Mucosa of stomach (tissue), 1 donor: Measurements from ENCODE around the gene LGR6.
"Not testable (repeated sequence)": the region's sequence is repeated elsewhere in the genome, so short reads cannot be mapped to it uniquely, and the experiment has no call there.

Experiments used
- H3K27me3 ChIP-seq: one replicate; pipeline ENCODE4 v1.7.0; 2013; ENCODE audit warnings: mild to moderate bottlenecking, low read length; ENCODE audit not compliant: control insufficient read depth, insufficient read depth
- H3K36me3 ChIP-seq: one replicate; pipeline ENCODE4 v1.7.0; 2013; ENCODE audit warnings: low read length; ENCODE audit not compliant: control insufficient read depth, insufficient read depth
- H3K4me1 ChIP-seq: one replicate; pipeline ENCODE4 v1.7.0; 2013; ENCODE audit warnings: mild to moderate bottlenecking, low read length; ENCODE audit not compliant: control insufficient read depth, insufficient read depth
- H3K4me3 ChIP-seq: one replicate; pipeline ENCODE4 v1.7.0; 2013; ENCODE audit warnings: low read length
- H3K9ac ChIP-seq: one replicate; pipeline ENCODE4 v1.7.0; 2013; ENCODE audit warnings: mild to moderate bottlenecking, low read length, moderate library complexity
- H3K9me3 ChIP-seq: one replicate; pipeline ENCODE4 v1.7.0; 2013; ENCODE audit warnings: mild to moderate bottlenecking, low read length, moderate library complexity; ENCODE audit not compliant: control insufficient read depth
- donor health status: Pancreatic carcinoma.

LGR6 gene

GRCh38 chr1:202162047-202162417 lies 31.6 kb upstream of the LGR6 start:
- no peak overlapping the region for H3K4me3 ChIP-seq
- peaks cover 4% of the 10 kb centered on the region for H3K27me3 ChIP-seq
- H3K9me3 ChIP-seq = no peaks in the 10 kb centered on the region
- peaks cover 4% of the 10 kb centered on the region for H3K4me1 ChIP-seq
- H3K9ac ChIP-seq = no peak overlapping the region
- no peaks in the 10 kb centered on the region for H3K36me3 ChIP-seq

GRCh38 chr1:202162418-202163280 lies 30.9 kb upstream of the LGR6 start:
- Histone ChIP-seq H3K36me3 (no peaks in the 10 kb centered on the region), H3K4me3 (no peak overlapping the region), H3K27me3 (peaks cover 4% of the 10 kb centered on the region), H3K9me3 (no peaks in the 10 kb centered on the region), H3K9ac (no peak overlapping the region), H3K4me1 (peaks cover 4% of the 10 kb centered on the region)

- peaks cover 4% of the 10 kb centered on the region for H3K27me3 ChIP-seq
- no peak overlapping the region for H3K4me3 ChIP-seq
- H3K4me1 ChIP-seq = peaks cover 4% of the 10 kb centered on the region
- H3K9ac ChIP-seq = no peak overlapping the region
- H3K36me3 ChIP-seq = no peaks in the 10 kb centered on the region
- no peaks in the 10 kb centered on the region for H3K9me3 ChIP-seq
Measured at GRCh38 chr1:202163281-202164270, 30.0 kb upstream of the LGR6 start.

GRCh38 chr1:202164271-202165037 lies 29.1 kb upstream of the LGR6 start:
- H3K36me3 ChIP-seq = no peaks in the 10 kb centered on the region
- H3K4me3 ChIP-seq = no peak overlapping the region
- H3K27me3 ChIP-seq = peaks cover 4% of the 10 kb centered on the region
- H3K9me3 ChIP-seq = no peaks in the 10 kb centered on the region
- H3K4me1 ChIP-seq = peaks cover 4% of the 10 kb centered on the region
- H3K9ac ChIP-seq = no peak overlapping the region

- no peak overlapping the region for H3K9ac ChIP-seq
- H3K27me3 ChIP-seq = peaks cover under 1% of the 10 kb centered on the region
- H3K4me3 ChIP-seq = no peak overlapping the region
- no peaks in the 10 kb centered on the region for H3K36me3 ChIP-seq
- H3K4me1 ChIP-seq = peaks cover 4% of the 10 kb centered on the region
- H3K9me3 ChIP-seq = no peaks in the 10 kb centered on the region
Measured at GRCh38 chr1:202165267-202165941, 28.2 kb upstream of the LGR6 start.

GRCh38 chr1:202165942-202166843 lies 27.4 kb upstream of the LGR6 start:
- Histone ChIP-seq H3K9ac (no peak overlapping the region), H3K36me3 (no peaks in the 10 kb centered on the region), H3K9me3 (no peaks in the 10 kb centered on the region), H3K4me1 (peaks cover 4% of the 10 kb centered on the region), H3K27me3 (no peaks in the 10 kb centered on the region), H3K4me3 (no peak overlapping the region)

GRCh38 chr1:202167054-202167453 lies 26.5 kb upstream of the LGR6 start:
- H3K9ac ChIP-seq, H3K36me3 ChIP-seq, H3K4me3 ChIP-seq, H3K4me1 ChIP-seq, H3K9me3 ChIP-seq, H3K27me3 ChIP-seq: not testable (repeated sequence)

- Histone ChIP-seq H3K9ac (no peak overlapping the region), H3K36me3 (no peaks in the 10 kb centered on the region), H3K4me1 (peaks cover 4% of the 10 kb centered on the region), H3K9me3 (no peaks in the 10 kb centered on the region), H3K27me3 (no peaks in the 10 kb centered on the region), H3K4me3 (no peak overlapping the region)
Measured at GRCh38 chr1:202167708-202168415, 25.7 kb upstream of the LGR6 start.

- H3K27me3 ChIP-seq = no peaks in the 10 kb centered on the region
- no peak overlapping the region for H3K4me3 ChIP-seq
- no peak overlapping the region for H3K9ac ChIP-seq
- H3K4me1 ChIP-seq = no peaks in the 10 kb centered on the region
- H3K36me3 ChIP-seq = no peaks in the 10 kb centered on the region
- no peaks in the 10 kb centered on the region for H3K9me3 ChIP-seq
Measured at GRCh38 chr1:202168861-202169260, 24.7 kb upstream of the LGR6 start.

- Histone ChIP-seq H3K9me3 (no peaks in the 10 kb centered on the region), H3K36me3 (no peaks in the 10 kb centered on the region)
Measured at GRCh38 chr1:202170726-202171125, 22.9 kb upstream of the LGR6 start.

More at GRCh38 chr1:202170726-202171125, 22.9 kb upstream of the LGR6 start:
- no peak overlapping the region for H3K9ac ChIP-seq
- H3K4me3 ChIP-seq = no peak overlapping the region
- H3K27me3 ChIP-seq = no peaks in the 10 kb centered on the region
- H3K4me1 ChIP-seq = no peaks in the 10 kb centered on the region
